HG02840 (cell line): ENCODE measurements around the gene OPN1LW.
"Not testable (repeated sequence)": the region's sequence is repeated elsewhere in the genome, so short reads cannot be mapped to it uniquely, and the experiment has no call there.

Source experiments
- ATAC-seq: cut with Tn5 transposase; IDR thresholded peaks from one replicate; pipeline ENCODE4 v1.9.1; 2021; ENCODE audit warnings: mild to moderate bottlenecking, moderate library complexity, moderate number of reproducible peaks; ENCODE audit not compliant: unreplicated experiment, low FRiP score

Gene OPN1LW

DNA sequence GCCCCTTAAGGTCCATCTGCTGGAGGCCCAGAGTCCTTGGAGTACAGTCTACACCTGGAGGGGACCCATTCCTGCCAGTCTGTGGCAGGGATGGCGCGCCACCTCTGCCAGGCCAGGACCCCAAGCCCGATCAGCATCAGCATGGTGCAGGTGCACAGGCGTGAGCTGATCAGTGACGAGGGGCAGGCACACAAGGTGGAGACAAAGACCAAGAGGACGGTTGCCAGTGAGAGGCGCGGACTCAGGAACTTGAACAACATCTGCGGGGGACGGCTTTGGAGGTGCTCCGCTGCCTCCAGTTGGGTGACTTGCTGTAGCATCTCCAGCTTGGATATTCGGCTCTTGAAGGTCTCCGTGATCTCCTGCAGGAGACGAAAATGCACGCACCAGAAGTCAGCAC is 52.4 kb downstream of the OPN1LW start:
- ATAC-seq, result not testable (repeated sequence)
